Measurements from ENCODE around the gene ABCA10. TPM values are rescaled to one million over a fixed set of nuclear protein-coding genes. Genes with fewer than 3 reads are reported as not detected.

The ABCA10 gene
- total RNA-seq, 1 donor from 2014 or later: 9.8 TPM

DNA sequence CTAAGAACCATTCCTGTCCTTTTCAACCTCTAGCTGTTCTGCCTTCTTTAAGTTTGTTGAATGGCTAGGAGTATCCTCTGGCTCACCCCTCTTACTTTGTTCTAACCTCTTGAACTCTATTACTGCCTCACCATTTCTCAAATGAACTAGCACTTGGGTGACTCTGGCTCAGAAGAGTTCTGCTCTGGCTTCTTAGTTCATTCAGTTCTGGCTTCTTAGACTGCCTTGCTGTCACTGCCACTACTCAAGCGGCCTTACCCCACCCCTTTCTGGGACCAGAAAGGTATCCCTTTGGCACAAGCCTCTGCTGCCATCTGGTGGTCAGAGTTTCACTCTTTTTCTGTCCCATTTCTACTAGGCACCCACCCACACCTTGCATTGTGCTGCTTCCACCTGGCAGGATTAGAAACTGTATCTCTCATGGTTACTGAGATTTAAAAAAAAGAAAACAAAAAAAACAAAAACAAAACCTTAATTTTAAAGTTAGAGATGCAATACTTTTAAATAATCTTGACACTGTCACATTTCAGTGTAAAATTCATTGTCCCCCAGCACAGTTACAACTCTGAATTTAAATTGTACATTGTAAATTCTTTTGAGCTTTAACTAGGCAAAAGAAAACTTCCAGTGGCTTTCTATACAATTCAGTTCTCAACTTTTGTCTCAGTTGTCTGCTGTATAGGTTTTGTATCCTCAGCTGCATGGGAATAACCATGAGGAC, 6.9 kb upstream of the ABCA10 start:
- Histone ChIP-seq H3K9me3 (no peaks in the 10 kb centered on the region), H3K4me3 (no peak overlapping the region), H3K27ac (no peak overlapping the region), H3K36me3 (no peaks in the 10 kb centered on the region), H3K4me1 (no peaks in the 10 kb centered on the region), H3K27me3 (ENCODE audit: low read depth) (no peaks in the 10 kb centered on the region)
- ATAC-seq (peak; percentile 81 to 90), DNase-seq (peak; percentile 64)
- TF ChIP-seq, protein P1, sequence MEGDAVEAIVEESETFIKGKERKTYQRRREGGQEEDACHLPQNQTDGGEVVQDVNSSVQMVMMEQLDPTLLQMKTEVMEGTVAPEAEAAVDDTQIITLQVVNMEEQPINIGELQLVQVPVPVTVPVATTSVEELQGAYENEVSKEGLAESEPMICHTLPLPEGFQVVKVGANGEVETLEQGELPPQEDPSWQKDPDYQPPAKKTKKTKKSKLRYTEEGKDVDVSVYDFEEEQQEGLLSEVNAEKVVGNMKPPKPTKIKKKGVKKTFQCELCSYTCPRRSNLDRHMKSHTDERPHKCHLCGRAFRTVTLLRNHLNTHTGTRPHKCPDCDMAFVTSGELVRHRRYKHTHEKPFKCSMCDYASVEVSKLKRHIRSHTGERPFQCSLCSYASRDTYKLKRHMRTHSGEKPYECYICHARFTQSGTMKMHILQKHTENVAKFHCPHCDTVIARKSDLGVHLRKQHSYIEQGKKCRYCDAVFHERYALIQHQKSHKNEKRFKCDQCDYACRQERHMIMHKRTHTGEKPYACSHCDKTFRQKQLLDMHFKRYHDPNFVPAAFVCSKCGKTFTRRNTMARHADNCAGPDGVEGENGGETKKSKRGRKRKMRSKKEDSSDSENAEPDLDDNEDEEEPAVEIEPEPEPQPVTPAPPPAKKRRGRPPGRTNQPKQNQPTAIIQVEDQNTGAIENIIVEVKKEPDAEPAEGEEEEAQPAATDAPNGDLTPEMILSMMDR (IDR thresholded peaks at IDR 0.05): peak; percentile 72
- intact Hi-C loops (cut with DNase I): loop anchor here (10.0 kb wide), 1 partner anchor 461 kb away; no protein-coding TSS in a partner anchor

DNA sequence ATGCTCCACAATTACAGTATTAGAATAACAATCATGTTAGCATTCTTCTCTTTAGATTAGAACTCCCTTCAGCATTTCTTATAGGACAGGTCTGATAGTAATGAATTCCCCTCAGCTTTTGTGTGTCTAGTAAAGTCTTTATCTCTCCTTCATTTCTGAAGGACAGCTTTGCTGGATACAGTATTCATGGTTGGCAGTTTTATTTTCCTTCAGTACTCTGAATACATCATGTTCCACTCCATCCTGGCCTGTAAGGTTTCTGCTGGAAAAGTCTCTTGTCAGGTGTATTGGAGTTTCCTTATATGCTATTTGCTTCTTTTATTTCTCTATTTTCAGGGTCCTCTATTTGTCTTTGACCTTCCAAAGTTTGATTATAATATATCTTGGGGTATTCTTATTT, 4.0 kb upstream of the ABCA10 start:
- no peaks in the 10 kb centered on the region for H3K36me3 ChIP-seq
- no peaks in the 10 kb centered on the region for H3K27me3 ChIP-seq (ENCODE audit: low read depth)
- ATAC-seq (no peak), DNase-seq (no peak)
- H3K4me3 ChIP-seq: no peak overlapping the region
- H3K27ac ChIP-seq: no peak overlapping the region
- H3K4me1 ChIP-seq: no peaks in the 10 kb centered on the region
- intact Hi-C loops (cut with DNase I): loop anchor here (10.0 kb wide), 1 partner anchor 458 kb away; no protein-coding TSS in a partner anchor
- H3K9me3 ChIP-seq: no peaks in the 10 kb centered on the region
- TF ChIP-seq, protein P1 (IDR thresholded peaks at IDR 0.05): no peak

DNA sequence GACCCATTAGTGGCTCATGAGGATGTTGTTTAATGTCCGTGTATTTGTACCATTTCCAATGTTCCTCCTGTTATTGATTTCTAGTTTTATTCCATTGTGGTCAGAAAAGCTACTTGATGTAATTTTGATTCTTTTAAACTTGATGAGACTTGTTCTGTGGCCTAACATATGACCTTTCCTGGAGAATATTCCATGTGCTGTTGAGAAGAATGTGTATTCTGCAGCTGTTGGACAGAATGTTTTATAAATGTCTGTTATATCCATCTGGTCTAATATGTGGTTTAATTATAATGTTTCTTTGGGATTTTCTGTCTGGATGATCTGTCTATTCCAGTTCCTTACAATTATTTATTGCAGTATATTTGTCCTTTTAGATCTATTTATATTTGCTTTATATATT, 2.9 kb upstream of the ABCA10 start:
- no peak overlapping the region for H3K4me3 ChIP-seq
- DNase-seq (no peak), ATAC-seq (no peak)
- TF ChIP-seq, protein P1 (IDR thresholded peaks at IDR 0.05): no peak
- H3K27ac ChIP-seq: no peak overlapping the region
- no peaks in the 10 kb centered on the region for H3K4me1 ChIP-seq
- H3K27me3 ChIP-seq (ENCODE audit: low read depth): no peaks in the 10 kb centered on the region
- intact Hi-C loops (cut with DNase I): loop anchor here (10.0 kb wide), 1 partner anchor 457 kb away; no protein-coding TSS in a partner anchor
- no peaks in the 10 kb centered on the region for H3K9me3 ChIP-seq
- no peaks in the 10 kb centered on the region for H3K36me3 ChIP-seq

DNA sequence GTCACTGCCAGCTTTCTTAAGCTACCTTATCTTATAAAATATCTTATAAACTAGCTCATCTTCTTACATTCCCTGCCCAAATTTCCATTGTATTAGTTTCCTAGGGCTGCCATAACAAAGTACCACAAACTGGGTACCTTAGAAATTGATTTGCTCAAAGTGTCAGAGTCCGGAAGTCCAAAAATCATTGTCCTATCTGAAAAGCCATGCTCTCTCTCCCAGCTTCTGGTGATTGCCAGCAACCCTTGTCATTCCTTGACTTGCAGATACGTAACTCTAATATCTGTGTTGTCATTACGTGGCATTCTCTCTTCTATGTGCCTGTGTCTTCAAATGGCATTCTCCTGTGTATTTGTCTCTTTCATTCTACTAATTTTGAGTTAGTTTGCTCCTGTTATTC, 2.3 kb upstream of the ABCA10 start:
- Histone ChIP-seq H3K27me3 (ENCODE audit: low read depth) (no peaks in the 10 kb centered on the region), H3K27ac (no peak overlapping the region), H3K4me3 (no peak overlapping the region), H3K36me3 (no peaks in the 10 kb centered on the region), H3K9me3 (no peaks in the 10 kb centered on the region), H3K4me1 (no peaks in the 10 kb centered on the region)
- ATAC-seq: no peak
- TF ChIP-seq, protein P1 (IDR thresholded peaks at IDR 0.05): no peak
- intact Hi-C loops (cut with DNase I): loop anchor here (10.0 kb wide), 1 partner anchor 456 kb away; no protein-coding TSS in a partner anchor
- DNase-seq: no peak

DNA sequence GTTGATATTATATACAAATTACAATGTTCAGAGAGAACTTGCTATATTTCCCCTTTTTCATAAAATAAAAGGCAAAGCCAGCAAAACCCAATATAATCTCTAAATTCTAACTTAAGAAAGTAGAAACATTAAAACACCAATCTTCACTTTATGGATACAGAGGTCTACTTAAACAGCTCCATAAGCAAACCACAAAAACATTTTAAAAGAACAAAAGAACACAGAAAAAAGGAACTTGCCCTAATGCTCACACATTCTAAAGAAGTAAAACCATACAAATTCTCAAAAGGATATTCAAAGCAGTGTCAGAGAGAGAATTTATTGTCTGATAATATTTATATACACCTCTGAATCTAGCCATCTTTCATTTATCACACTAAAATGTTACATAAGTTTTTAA, 606 bp downstream of the ABCA10 start:
- H3K27ac ChIP-seq: peak overlapping the region; percentile 15
- no peaks in the 10 kb centered on the region for H3K9me3 ChIP-seq
- ATAC-seq (no peak), DNase-seq (no peak)
- H3K36me3 ChIP-seq: no peaks in the 10 kb centered on the region
- H3K4me3 ChIP-seq: peak overlapping the region; percentile 30
- TF ChIP-seq, protein P1 (IDR thresholded peaks at IDR 0.05): no peak
- H3K4me1 ChIP-seq: no peaks in the 10 kb centered on the region
- no peaks in the 10 kb centered on the region for H3K27me3 ChIP-seq (ENCODE audit: low read depth)
- intact Hi-C loops (cut with DNase I): no loop called here
